HepG2 (cell line): Measurements from ENCODE around the gene FAM83F.

Experiments
- CTCF ChIP-seq: sonication (generic); formaldehyde crosslinking; IDR thresholded peaks from 2 replicates; pipeline ENCODE4 v1.5.0; 2020; ENCODE audit warnings: mild to moderate bottlenecking, missing genetic modification reagents, moderate library complexity
- ERF ChIP-seq: IDR thresholded peaks from 2 replicates; pipeline ENCODE4 v1.6.1; 2018; ENCODE audit warnings: missing biosample characterization, missing genetic modification reagents
- GABPA ChIP-seq, 2 experiments: IDR thresholded peaks; 2 replicates each; pipeline ENCODE4 v1.6.1; 2011 to 2016; ENCODE audit warnings: low read depth in 2 of 2, low read length in 1 of 2, missing biosample characterization in 1 of 2, missing genetic modification characterization in 1 of 2
- NFRKB ChIP-seq: fragments of 450-650 bp; IDR thresholded peaks from 2 replicates; pipeline ENCODE4 v1.6.1; 2017
- POLR2A ChIP-seq, 2 experiments: IDR thresholded peaks; 2 replicates each; pipeline ENCODE4 v1.6.1; 2011; ENCODE audit warnings: low read depth in 2 of 2, low read length in 2 of 2, mild to moderate bottlenecking in 1 of 2, moderate library complexity in 1 of 2; ENCODE audit not compliant: insufficient read depth in 1 of 2
- SP2 ChIP-seq: sonication (generic); formaldehyde crosslinking; IDR thresholded peaks from 2 replicates; pipeline ENCODE4 v1.5.1; 2020; ENCODE audit warnings: mild to moderate bottlenecking, missing genetic modification reagents
- TFAP4 ChIP-seq: sonication (generic); IDR thresholded peaks from 2 replicates; pipeline ENCODE4 v1.6.1; 2016; ENCODE audit warnings: low read depth, borderline replicate concordance
- ZNF101 ChIP-seq: sonication (generic); formaldehyde crosslinking; IDR thresholded peaks from 2 replicates; pipeline ENCODE4 v1.4.0; 2020; ENCODE audit warnings: mild to moderate bottlenecking, low read depth, missing genetic modification reagents, borderline replicate concordance
- ZNF280D ChIP-seq: sonication (generic); formaldehyde crosslinking; IDR thresholded peaks from 2 replicates; pipeline ENCODE4 v1.5.1; 2020; ENCODE audit warnings: mild to moderate bottlenecking, missing genetic modification reagents
- ZNF841 ChIP-seq: sonication (generic); formaldehyde crosslinking; IDR thresholded peaks from 2 replicates; pipeline ENCODE4 v1.8.1; 2023; ENCODE audit warnings: missing genetic modification reagents, borderline replicate concordance
- TF ChIP-seq, protein P1 (sequence below): IDR thresholded peaks from 2 replicates; pipeline ENCODE4 v1.6.1; 2012; ENCODE audit warnings: low read depth, low read length, improper control_type of control experiment
- TF ChIP-seq, protein P2 (sequence below): sonication (generic); formaldehyde crosslinking; IDR thresholded peaks from 2 replicates; pipeline ENCODE4 v1.4.0; 2020; ENCODE audit warnings: missing genetic modification reagents

- no peak for TF ChIP-seq TFAP4
- TF ChIP-seq ZNF280D (CRISPR knock-in tag): no peak
- TF ChIP-seq, protein P1, sequence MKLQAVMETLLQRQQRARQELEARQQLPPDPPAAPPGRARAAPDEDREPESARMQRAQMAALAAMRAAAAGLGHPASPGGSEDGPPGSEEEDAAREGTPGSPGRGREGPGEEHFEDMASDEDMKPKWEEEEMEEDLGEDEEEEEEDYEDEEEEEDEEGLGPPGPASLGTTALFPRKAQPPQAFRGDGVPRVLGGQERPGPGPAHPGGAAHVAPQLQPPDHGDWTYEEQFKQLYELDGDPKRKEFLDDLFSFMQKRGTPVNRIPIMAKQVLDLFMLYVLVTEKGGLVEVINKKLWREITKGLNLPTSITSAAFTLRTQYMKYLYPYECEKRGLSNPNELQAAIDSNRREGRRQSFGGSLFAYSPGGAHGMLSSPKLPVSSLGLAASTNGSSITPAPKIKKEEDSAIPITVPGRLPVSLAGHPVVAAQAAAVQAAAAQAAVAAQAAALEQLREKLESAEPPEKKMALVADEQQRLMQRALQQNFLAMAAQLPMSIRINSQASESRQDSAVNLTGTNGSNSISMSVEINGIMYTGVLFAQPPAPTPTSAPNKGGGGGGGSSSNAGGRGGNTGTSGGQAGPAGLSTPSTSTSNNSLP: no peak
- no peak for TF ChIP-seq CTCF
- no peak for TF ChIP-seq ZNF101 (CRISPR knock-in tag)
- TF ChIP-seq ERF: no peak
- TF ChIP-seq ZNF841 (CRISPR knock-in tag): no peak
- TF ChIP-seq SP2 (CRISPR knock-in tag): no peak
- TF ChIP-seq, protein P2, sequence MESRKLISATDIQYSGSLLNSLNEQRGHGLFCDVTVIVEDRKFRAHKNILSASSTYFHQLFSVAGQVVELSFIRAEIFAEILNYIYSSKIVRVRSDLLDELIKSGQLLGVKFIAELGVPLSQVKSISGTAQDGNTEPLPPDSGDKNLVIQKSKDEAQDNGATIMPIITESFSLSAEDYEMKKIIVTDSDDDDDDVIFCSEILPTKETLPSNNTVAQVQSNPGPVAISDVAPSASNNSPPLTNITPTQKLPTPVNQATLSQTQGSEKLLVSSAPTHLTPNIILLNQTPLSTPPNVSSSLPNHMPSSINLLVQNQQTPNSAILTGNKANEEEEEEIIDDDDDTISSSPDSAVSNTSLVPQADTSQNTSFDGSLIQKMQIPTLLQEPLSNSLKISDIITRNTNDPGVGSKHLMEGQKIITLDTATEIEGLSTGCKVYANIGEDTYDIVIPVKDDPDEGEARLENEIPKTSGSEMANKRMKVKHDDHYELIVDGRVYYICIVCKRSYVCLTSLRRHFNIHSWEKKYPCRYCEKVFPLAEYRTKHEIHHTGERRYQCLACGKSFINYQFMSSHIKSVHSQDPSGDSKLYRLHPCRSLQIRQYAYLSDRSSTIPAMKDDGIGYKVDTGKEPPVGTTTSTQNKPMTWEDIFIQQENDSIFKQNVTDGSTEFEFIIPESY (CRISPR knock-in tag): no peak
- TF ChIP-seq NFRKB: no peak
- no peak for TF ChIP-seq POLR2A (IDR thresholded peaks at IDR 0.05; ENCODE audit: insufficient read depth in 1 of 2, low read depth in 2 of 2, low read length in 2 of 2)
- no peak for TF ChIP-seq GABPA (IDR thresholded peaks at IDR 0.05; ENCODE audit: low read depth, low read length)
- no peak for TF ChIP-seq GABPA (CRISPR knock-in tag; IDR thresholded peaks at IDR 0.05; ENCODE audit: low read depth)
These were observed 29.0 kb upstream of the FAM83F start for GRCh38 chr22:39965748-39966147.
